Measurements from ENCODE around the gene PDE10A.
"Not testable (repeated sequence)": the region's sequence is repeated elsewhere in the genome, so short reads cannot be mapped to it uniquely, and the experiment has no call there.

Gene PDE10A

GRCh38 chr6:165615636-165616035 is 47.4 kb downstream of the PDE10A start:
- Mint-ChIP-seq H3K27me3 (no peaks in the 10 kb centered on the region), H3K4me3 (no peak overlapping the region), H3K27ac (no peak overlapping the region), H3K36me3 (no peaks in the 10 kb centered on the region), H3K4me1 (no peaks in the 10 kb centered on the region), H3K9me3 (peaks cover 5% of the 10 kb centered on the region)
- ATAC-seq (ENCODE audit: low read depth) (no peak), DNase-seq (ENCODE audit: low spot score in 2 of 2) (no peak)

DNA sequence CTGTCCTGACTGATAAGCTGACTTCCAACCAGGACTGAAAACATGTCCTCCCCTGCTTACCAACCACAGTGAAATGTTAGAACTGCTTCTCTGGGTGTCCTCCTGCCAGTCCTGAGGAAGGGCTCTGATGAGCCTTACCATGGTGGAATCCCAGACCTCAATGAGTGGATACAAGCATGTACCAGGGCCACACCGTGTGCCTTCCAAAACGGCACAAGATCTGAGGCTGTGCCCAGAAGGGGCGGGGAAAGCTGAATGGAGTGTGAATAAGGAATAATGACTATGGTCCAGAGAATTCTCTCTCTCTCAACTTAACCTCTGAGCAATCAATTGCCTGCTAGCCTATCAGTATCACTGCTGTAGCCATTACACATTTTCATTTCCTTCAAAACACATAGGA is 51.7 kb downstream of the PDE10A start:
- Mint-ChIP-seq H3K36me3 (no peaks in the 10 kb centered on the region), H3K4me3 (no peak overlapping the region), H3K4me1 (no peaks in the 10 kb centered on the region), H3K27ac (no peak overlapping the region), H3K27me3 (no peaks in the 10 kb centered on the region), H3K9me3 (peaks cover 4% of the 10 kb centered on the region)
- no peak for ATAC-seq (ENCODE audit: low read depth)
- no peak for DNase-seq (ENCODE audit: low spot score in 2 of 2)

DNA sequence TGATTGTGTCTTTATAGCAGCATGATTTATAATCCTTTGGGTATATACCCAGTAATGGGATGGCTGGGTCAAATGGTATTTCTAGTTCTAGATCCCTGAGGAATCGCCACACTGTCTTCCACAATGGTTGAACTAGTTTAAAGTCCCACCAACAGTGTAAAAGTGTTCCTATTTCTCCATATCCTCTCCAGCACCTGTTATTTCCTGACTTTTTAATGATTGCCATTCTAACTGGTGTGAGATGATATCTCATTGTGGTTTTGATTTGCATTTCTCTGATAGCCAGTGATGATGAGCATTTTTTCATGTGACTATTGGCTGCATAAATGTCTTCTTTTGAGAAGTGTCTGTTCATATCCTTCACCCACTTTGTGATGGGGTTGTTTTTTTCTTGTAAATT is 54.5 kb downstream of the PDE10A start:
- not testable (repeated sequence) for H3K27ac Mint-ChIP-seq; H3K27me3 Mint-ChIP-seq; DNase-seq (ENCODE audit: low spot score in 2 of 2); H3K9me3 Mint-ChIP-seq; ATAC-seq (ENCODE audit: low read depth); H3K4me3 Mint-ChIP-seq; H3K36me3 Mint-ChIP-seq; H3K4me1 Mint-ChIP-seq

DNA sequence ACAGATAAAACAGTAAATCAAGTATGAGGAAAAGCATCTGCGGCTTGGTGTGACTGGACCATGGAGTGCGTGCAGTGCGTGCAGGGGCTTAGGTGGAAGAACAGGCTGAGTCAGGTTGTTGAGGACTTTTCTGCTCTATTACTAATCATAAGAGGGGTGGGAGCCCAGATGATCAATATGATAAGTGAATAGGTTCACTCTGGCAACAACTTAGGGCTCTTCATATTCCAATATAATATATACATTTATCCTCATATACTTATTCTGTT is 56.4 kb downstream of the PDE10A start:
- Mint-ChIP-seq H3K9me3 (peaks cover 2% of the 10 kb centered on the region), H3K27me3 (no peaks in the 10 kb centered on the region), H3K36me3 (no peaks in the 10 kb centered on the region), H3K27ac (no peak overlapping the region), H3K4me1 (no peaks in the 10 kb centered on the region), H3K4me3 (no peak overlapping the region)
- DNase-seq (ENCODE audit: low spot score in 2 of 2), result no peak
- no peak for ATAC-seq (ENCODE audit: low read depth)

DNA sequence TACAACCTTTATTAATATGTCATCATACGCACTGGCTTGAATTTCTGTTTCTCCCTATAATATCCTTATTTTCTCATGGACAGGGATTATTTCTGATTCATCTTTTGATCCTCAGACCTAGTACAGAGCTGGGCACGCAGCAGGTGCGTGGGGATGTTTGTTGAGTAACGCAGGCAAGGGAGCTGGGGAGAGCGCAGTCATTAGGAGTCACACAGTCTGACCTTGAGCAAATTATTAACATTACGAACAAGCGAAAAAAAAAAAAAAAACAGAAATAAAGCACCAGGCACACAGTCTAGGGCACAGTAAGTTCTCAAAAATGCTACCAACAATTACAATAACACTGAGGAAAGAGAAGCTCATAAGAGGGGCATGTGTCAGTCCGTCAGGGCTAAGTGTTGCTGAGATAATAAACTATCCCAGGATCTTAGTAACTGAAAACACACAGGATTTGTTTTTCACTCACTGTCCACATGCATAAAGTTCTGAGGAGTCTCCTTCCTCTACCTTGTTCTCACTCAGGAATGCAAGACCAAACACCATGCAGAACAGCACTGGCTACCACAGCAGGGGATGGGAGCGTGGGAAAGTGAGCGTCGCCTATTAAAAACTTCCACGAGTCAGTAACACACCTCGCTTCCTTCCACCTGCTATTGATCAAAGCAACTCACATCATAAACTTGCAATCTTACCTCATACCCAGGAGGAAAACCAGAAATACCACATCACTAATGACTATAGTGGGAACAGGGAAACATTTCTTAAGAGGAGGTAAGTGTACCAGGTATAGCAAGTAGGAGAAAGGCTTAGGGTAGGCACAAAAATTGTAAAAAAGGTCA is 56.9 kb downstream of the PDE10A start:
- Mint-ChIP-seq H3K4me3 (no peak overlapping the region), H3K27me3 (no peaks in the 10 kb centered on the region), H3K9me3 (peaks cover 3% of the 10 kb centered on the region), H3K36me3 (no peaks in the 10 kb centered on the region), H3K27ac (no peak overlapping the region), H3K4me1 (no peaks in the 10 kb centered on the region)
- ATAC-seq (ENCODE audit: low read depth) (no peak), DNase-seq (ENCODE audit: low spot score in 2 of 2) (no peak)

GRCh38 chr6:165605182-165605875 is 57.7 kb downstream of the PDE10A start:
- ATAC-seq (ENCODE audit: low read depth), result no peak

DNA sequence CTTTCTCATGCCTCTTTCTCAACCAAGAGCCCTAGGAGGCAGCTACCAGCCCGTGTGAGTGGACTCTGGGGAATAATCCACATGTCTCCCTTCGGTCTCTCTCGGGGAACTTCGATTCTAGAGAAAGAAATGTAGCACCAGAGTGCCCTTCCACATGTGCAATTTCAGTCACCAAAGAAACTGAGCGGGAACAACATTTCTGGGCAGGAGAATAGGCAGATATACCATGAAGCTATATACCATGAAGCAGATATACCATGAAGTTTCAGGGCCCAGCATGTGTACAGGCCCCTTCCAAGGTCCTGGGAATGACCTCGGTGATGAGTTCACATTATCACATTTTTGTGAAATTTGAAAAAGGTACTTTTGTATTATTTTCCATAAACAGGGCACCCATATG is 60.8 kb downstream of the PDE10A start:
- Mint-ChIP-seq H3K27me3 (no peaks in the 10 kb centered on the region), H3K36me3 (no peaks in the 10 kb centered on the region), H3K27ac (no peak overlapping the region), H3K9me3 (peaks cover 3% of the 10 kb centered on the region), H3K4me3 (no peak overlapping the region), H3K4me1 (no peaks in the 10 kb centered on the region)
- ATAC-seq (ENCODE audit: low read depth) (no peak), DNase-seq (ENCODE audit: low spot score in 2 of 2) (no peak)

More at GRCh38 chr6:165605182-165605875, 57.7 kb downstream of the PDE10A start:
- peaks cover 3% of the 10 kb centered on the region for H3K9me3 Mint-ChIP-seq
- no peaks in the 10 kb centered on the region for H3K4me1 Mint-ChIP-seq
- no peaks in the 10 kb centered on the region for H3K36me3 Mint-ChIP-seq
- no peak overlapping the region for H3K27ac Mint-ChIP-seq
- H3K27me3 Mint-ChIP-seq, result no peaks in the 10 kb centered on the region
- H3K4me3 Mint-ChIP-seq, result no peak overlapping the region
- no peak for DNase-seq (ENCODE audit: low spot score in 2 of 2)

GRCh38 chr6:165600606-165601005 is 62.4 kb downstream of the PDE10A start:
- Mint-ChIP-seq H3K9me3 (peaks cover 6% of the 10 kb centered on the region), H3K4me1 (no peaks in the 10 kb centered on the region), H3K4me3 (no peak overlapping the region), H3K27ac (no peak overlapping the region), H3K27me3 (no peaks in the 10 kb centered on the region), H3K36me3 (no peaks in the 10 kb centered on the region)
- DNase-seq (ENCODE audit: low spot score in 2 of 2) (no peak), ATAC-seq (ENCODE audit: low read depth) (no peak)

- Mint-ChIP-seq H3K4me1 (no peaks in the 10 kb centered on the region), H3K27me3 (no peaks in the 10 kb centered on the region), H3K36me3 (no peaks in the 10 kb centered on the region), H3K27ac (no peak overlapping the region), H3K4me3 (no peak overlapping the region), H3K9me3 (peaks cover 6% of the 10 kb centered on the region)
- DNase-seq (ENCODE audit: low spot score in 2 of 2) (no peak), ATAC-seq (ENCODE audit: low read depth) (no peak)
Observed at GRCh38 chr6:165599596-165600487, 63.2 kb downstream of the PDE10A start.

DNA sequence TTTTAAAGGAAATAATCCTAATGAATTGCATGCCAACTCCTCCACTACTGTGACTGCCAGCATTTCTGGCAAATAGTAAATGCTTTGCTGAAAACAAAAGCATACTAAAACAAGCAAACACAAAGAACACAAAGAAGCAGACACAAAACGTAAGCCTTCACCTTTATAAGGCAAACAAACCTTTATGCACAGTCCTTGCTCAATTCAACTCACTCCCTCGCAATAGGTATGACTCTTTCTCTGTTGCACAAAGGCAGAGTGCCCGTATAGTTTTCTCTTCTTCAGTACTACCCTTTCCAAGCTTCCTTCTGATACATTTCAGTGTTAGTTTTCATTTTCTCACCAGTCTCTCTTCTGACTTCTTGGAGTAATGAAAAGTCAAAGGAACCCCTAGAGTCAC is 63.9 kb downstream of the PDE10A start:
- Mint-ChIP-seq H3K4me3 (no peak overlapping the region), H3K36me3 (no peaks in the 10 kb centered on the region), H3K9me3 (peaks cover 6% of the 10 kb centered on the region), H3K27ac (no peak overlapping the region), H3K4me1 (no peaks in the 10 kb centered on the region), H3K27me3 (no peaks in the 10 kb centered on the region)
- no peak for ATAC-seq (ENCODE audit: low read depth)
- DNase-seq (ENCODE audit: low spot score in 2 of 2), result no peak

DNA sequence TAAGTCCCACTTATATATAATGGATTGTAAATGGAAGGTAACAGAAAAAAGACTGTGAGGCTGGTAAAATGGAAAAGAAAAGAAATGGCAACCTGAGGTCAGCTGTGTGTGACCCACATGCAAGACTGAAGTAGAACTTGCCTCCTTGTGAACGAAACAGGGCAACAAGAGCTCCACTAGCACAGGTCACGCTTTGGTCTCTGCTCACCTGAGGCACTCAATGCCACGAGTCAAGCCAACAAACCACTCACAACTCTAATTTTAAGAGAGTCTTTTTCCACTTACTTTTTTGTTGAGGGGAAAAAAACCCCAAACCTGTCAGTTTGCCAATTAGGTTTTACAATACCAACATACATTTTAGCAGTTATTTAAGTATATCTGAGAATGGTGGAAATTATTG is 65.2 kb downstream of the PDE10A start:
- Mint-ChIP-seq H3K27me3 (no peaks in the 10 kb centered on the region), H3K4me1 (no peaks in the 10 kb centered on the region), H3K36me3 (no peaks in the 10 kb centered on the region), H3K27ac (no peak overlapping the region), H3K9me3 (peaks cover 9% of the 10 kb centered on the region), H3K4me3 (no peak overlapping the region)
- DNase-seq (ENCODE audit: low spot score in 2 of 2) (no peak), ATAC-seq (ENCODE audit: low read depth) (no peak)

DNA sequence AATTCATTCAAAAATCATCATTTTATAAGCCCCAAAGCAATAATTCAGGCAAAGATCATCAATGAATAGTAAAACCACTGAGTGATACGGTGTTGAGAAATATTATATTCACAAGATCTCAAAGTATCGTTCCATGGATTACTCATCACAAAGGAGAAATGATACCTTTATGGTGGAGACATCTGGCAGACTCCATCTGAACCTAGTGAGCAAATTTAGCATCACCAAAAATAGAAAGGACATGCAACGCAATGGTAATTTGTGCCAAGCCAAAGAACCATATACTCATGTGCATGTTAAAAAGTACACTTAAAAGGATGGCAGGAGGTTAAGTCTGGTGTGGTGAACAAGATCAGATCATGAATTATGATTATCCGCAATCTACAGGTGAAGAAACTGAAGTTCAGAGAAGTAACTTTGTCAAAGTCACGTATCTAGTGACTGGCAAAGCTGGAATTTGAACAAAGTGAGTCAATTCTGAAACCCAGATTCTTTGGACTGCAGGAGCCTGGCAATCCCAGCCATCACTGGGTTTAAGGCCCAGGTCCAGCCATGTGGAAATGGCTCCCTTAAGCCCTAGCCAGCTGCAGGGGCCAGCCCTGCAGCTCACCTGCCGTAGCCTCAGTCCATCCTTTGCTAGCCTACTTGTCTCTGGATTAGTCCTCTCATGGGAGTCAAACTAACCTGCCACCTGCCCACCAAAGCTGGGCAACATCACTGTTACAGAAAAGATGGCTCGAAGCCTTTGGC is 68.3 kb downstream of the PDE10A start:
- Mint-ChIP-seq H3K27me3 (no peaks in the 10 kb centered on the region), H3K27ac (no peak overlapping the region), H3K4me3 (no peak overlapping the region), H3K9me3 (peaks cover 8% of the 10 kb centered on the region), H3K4me1 (no peaks in the 10 kb centered on the region), H3K36me3 (no peaks in the 10 kb centered on the region)
- no peak for DNase-seq (ENCODE audit: low spot score in 2 of 2)
- no peak for ATAC-seq (ENCODE audit: low read depth)

GRCh38 chr6:165592947-165593346 is 70.1 kb downstream of the PDE10A start:
- not testable (repeated sequence) for H3K9me3 Mint-ChIP-seq; ATAC-seq (ENCODE audit: low read depth)

GRCh38 chr6:165588515-165588914 is 74.5 kb downstream of the PDE10A start:
- Mint-ChIP-seq H3K4me3 (no peak overlapping the region), H3K36me3 (no peaks in the 10 kb centered on the region), H3K4me1 (no peaks in the 10 kb centered on the region), H3K9me3 (peaks cover 11% of the 10 kb centered on the region), H3K27ac (no peak overlapping the region), H3K27me3 (no peaks in the 10 kb centered on the region)
- no peak for DNase-seq (ENCODE audit: low spot score in 2 of 2)
- no peak for ATAC-seq (ENCODE audit: low read depth)

More at GRCh38 chr6:165592947-165593346, 70.1 kb downstream of the PDE10A start:
- not testable (repeated sequence) for DNase-seq (ENCODE audit: low spot score in 2 of 2); H3K27ac Mint-ChIP-seq; H3K27me3 Mint-ChIP-seq; H3K4me1 Mint-ChIP-seq; H3K4me3 Mint-ChIP-seq; H3K36me3 Mint-ChIP-seq

Measured in memory B cell (primary cell).